NOMO-1 (cell line): ENCODE measurements around the gene RPLP1.

ENCODE experiments used
- DNase-seq, 2 experiments: peaks; one replicate each; lab custom pipeline; 2025; ENCODE audit not compliant: unreplicated experiment in 2 of 2; lab: John Stamatoyannopoulos, UW

The RPLP1 gene

DNA sequence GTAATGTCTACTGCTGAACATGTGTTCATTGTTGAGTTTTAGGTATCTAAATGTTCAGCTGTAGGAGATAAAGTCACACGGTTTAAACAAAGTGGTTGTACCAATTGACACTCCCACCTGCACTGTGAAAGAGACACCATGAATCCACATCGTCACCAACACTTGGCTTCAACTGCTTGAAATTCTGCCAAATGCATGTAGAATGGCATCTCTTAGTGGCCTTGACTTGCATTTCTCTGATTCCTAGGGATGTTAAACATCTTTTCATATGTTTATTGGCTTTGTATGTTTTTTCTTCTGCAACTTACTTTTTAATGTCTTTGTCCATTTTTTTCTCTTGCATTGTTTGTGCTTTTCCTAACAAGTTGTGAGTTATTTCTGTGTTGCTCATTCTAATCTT is 43.4 kb downstream of the RPLP1 start:
- no peak for DNase-seq

GRCh38 chr15:69497076-69497475 is 44.5 kb downstream of the RPLP1 start:
- DNase-seq, result no peak

DNA sequence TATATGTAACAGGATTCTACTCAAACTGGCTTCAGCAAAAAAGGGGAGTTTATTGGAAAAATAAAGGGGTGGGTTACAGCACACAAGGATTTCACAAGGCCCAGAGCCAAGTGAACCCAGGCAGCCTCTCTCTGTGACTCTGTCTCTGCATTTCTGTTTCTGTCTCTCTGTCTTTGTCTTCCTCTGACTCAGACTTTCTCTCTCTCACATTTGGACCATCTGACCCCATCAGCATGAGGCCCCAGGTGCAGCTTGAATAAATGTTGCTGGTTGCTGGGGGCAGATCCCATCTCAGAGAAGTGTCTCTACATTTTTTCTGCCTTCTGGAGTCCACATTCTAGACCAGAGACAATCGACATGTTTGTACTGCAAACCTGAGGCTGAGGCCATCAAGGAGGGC is 45.0 kb downstream of the RPLP1 start:
- DNase-seq, result no peak

GRCh38 chr15:69498282-69498681 is 45.7 kb downstream of the RPLP1 start:
- DNase-seq, result no peak

- DNase-seq, result no peak
These were observed 46.4 kb downstream of the RPLP1 start for GRCh38 chr15:69498987-69499386.

DNA sequence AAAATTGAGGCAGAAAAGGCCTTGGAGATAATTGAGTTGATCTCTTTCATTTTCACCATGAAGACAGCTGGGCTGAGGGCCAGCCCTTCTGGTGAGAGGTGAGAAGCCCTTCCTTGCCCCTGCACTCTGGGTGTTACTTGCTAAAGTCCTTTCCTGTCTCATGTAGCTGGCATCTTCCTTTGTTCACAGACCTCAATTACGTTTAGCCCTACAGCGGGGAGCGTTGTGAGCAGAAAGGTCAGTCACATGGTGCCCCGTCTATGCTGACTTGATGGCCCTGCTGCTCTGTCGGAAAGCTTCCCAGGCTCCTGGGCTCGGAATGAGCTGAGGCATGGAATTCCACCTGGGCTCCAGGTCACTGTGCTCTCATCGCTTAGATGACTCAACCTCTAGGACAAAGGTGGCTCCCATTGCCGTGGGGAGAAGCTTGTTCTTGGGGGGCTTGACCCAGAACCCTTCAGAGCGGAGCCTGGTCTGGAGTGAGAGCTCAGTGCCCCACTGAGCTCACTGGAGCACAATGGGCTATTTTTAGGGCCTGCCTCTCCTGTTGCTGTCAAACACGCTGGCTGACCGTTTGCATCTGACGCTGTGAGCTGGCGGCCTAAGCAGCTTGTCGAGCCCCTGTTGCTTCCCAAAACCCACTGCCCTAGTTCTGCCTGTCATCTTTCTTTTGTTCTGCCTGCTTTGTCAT is 47.0 kb downstream of the RPLP1 start:
- no peak for DNase-seq

DNA sequence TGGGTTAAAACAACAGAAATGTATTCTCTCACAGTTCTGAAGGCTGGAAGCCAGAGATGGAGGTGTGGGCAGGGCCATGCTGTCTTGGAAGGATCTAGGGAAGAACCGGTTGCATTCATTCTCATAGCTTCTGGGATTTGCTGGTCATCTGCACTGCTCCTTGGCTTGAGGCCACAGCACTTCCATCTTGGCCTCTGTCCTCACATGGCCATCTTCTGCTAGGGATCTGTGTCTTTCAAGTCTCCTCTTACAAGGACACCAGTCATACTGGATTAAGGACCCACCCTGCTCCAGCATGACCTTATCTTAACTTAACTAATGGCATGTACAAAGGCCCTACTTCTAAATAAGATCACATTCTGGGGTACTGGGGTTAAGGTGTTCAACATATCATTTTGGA is 47.7 kb downstream of the RPLP1 start:
- no peak for DNase-seq

GRCh38 chr15:69501456-69501855 is 48.8 kb downstream of the RPLP1 start:
- DNase-seq, result no peak

DNA sequence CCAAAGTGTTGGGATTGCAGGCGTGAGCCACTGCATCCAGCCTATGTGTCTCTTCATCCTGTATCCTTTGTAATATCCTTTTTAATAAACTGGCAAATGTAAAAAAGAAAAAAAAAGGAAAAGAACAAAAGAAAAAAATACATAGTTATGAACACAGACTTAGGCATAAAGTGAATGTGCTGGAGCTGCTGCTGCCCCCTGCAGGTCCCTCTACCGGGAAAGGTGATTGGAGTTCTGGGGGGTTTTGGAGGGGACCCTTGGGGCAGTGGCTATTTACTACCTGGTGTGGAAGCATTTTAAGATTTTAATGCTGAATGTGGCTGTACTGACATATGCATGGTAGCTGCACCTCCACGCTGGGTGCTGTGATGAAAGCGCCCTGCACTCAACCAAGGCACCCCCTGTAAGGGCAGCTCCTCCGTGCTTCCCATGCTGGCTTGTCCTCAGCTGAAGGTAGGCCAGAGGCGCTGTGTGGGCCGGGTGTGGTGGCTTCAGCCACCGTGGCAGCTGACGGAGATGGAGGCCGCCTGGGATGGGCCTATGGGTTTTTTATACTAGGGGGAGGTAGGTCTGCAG is 49.9 kb downstream of the RPLP1 start:
- no peak for DNase-seq

- no peak for DNase-seq
These were observed 51.9 kb downstream of the RPLP1 start for GRCh38 chr15:69504352-69505040.
